ENCODE measurements around the gene PSMD14.

PSMD14 gene

DNA sequence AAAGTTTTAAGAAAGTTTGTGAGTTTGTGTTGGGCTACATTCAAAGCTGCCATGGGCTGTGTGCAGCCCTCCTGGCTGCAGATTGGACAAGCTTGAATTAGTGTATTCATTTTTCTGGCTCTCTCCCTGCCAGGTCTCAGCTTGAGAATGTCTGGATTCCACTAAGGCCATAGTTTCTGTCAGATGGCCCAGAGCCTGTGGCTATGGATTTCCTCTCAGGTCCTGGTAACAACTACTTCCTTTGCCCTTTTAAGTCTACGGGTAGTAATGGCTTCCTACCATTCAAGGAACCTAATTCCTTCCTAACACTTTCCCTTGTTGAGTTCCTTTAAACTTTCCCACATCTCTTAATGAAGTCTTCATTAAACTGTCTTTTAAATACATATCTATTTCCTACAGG is 24.3 kb upstream of the PSMD14 start:
- TF ChIP-seq, protein P1, sequence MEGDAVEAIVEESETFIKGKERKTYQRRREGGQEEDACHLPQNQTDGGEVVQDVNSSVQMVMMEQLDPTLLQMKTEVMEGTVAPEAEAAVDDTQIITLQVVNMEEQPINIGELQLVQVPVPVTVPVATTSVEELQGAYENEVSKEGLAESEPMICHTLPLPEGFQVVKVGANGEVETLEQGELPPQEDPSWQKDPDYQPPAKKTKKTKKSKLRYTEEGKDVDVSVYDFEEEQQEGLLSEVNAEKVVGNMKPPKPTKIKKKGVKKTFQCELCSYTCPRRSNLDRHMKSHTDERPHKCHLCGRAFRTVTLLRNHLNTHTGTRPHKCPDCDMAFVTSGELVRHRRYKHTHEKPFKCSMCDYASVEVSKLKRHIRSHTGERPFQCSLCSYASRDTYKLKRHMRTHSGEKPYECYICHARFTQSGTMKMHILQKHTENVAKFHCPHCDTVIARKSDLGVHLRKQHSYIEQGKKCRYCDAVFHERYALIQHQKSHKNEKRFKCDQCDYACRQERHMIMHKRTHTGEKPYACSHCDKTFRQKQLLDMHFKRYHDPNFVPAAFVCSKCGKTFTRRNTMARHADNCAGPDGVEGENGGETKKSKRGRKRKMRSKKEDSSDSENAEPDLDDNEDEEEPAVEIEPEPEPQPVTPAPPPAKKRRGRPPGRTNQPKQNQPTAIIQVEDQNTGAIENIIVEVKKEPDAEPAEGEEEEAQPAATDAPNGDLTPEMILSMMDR (IDR thresholded peaks at IDR 0.05) = no peak
- no peak for DNase-seq (ENCODE audit: low spot score)
- Histone ChIP-seq H3K4me3 (no peak overlapping the region), H3K27ac (no peak overlapping the region)

DNA sequence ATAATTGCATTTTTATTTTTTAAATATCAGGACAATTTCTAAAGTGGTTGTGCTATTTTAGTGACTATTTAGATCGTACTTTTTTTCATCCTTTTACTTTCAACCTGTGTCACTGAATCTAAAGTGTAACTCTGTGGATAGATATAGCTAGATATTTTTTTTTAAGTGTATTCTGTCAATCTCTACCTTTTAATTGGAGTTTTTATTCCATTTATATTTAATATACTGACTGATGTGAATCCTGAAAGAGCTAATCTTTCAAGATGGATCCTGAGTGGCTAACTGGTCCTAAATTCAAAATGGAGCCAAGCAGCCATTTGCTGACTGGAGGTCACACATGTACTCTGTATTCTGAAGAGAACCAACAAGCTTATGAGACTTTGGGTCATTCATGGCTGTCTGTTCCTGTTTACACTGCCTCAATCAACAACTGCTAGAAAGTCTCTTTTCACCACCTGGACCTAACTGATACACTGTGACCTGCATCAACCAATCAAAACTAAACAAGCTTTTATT is 4.6 kb upstream of the PSMD14 start:
- Histone ChIP-seq H3K27ac (no peak overlapping the region), H3K4me3 (no peak overlapping the region)
- no peak for DNase-seq (ENCODE audit: low spot score)
- TF ChIP-seq, protein P1 (IDR thresholded peaks at IDR 0.05) = no peak

DNA sequence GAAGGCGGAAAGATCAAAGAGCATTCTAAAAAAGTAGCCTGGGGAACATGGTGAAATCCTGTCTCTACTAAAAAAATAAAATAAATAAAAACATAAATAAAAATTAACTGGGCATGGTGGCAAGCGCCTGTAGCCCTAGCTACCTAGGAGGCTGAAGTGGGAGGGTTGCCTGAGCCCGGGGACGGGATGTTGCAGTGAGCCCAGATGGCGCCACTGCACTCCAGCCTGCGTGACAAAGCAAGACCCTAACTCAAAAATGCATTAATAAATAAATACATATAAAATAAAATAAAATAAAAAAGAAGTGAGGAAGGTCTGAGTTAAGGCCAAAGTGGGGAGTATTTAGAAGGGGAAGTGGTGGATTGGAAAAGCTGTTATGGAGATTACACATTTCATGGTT is 1.3 kb upstream of the PSMD14 start:
- H3K4me3 ChIP-seq = no peak overlapping the region
- no peak overlapping the region for H3K27ac ChIP-seq
- TF ChIP-seq, protein P1 (IDR thresholded peaks at IDR 0.05) = no peak
- DNase-seq (ENCODE audit: low spot score) = no peak

DNA sequence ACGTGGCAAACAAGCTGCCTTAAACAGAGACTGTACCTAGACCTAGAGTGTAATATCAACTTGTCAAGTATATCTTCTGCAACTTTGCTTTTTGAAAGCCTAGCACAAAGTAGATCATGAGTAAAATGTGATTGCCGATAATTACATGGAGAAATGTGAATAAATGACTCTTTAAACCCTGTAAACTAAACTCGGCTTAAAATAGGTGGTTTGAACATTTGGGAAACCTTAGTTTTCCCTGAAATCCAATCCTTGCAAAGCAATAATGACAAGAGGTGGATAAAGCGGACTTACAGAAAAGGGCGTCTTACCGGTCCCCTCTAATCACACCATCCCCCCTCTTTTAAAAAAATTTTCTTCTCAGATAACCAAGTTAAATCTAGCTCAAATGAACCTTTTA is 549 bp upstream of the PSMD14 start:
- DNase-seq (ENCODE audit: low spot score) = no peak
- peak overlapping the region; percentile 78 to 89 for H3K27ac ChIP-seq
- H3K4me3 ChIP-seq = peak overlapping the region; percentile 90
- TF ChIP-seq, protein P1 (IDR thresholded peaks at IDR 0.05) = no peak

DNA sequence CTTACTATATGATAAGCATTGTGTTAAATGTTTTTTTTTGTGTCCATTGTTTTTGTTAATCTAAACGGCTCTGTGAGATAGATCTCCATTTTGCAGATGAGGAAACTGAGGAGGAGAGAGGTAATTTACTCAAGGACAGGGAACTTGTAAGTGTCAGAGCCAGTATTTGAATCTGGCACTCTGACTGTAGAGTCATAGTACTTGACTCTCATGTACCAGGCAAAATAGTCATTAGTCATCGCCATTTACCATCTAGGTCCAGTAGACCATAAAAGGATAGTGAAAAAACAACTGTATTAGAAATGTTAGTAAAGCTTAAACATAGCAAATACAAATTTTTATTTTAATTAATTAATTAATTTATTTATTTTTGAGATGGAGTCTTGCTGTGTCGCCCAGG is 4.8 kb downstream of the PSMD14 start:
- H3K27ac ChIP-seq = no peak overlapping the region
- no peak for DNase-seq (ENCODE audit: low spot score)
- H3K4me3 ChIP-seq = no peak overlapping the region
- TF ChIP-seq, protein P1 (IDR thresholded peaks at IDR 0.05) = no peak

DNA sequence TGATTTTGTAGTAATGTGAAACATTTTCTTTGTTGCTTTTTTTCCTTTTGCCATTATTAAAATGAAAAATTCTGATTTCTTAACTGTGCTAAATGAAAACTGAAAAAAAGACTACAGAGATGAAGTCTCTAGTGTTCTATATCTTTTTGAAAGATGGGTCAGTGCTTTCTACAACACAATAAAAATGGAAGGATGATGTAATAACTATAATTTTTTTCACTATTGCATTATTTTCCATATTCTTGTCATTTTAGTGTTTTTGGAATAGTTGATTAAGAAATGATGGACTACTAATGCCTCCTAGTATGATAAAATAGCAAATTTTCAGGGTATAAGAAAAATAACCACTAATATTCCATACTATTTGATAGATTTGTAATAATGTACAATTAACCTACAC is 7.2 kb downstream of the PSMD14 start:
- TF ChIP-seq, protein P1 (IDR thresholded peaks at IDR 0.05) = no peak
- Histone ChIP-seq H3K4me3 (no peak overlapping the region), H3K27ac (no peak overlapping the region)
- no peak for DNase-seq (ENCODE audit: low spot score)

DNA sequence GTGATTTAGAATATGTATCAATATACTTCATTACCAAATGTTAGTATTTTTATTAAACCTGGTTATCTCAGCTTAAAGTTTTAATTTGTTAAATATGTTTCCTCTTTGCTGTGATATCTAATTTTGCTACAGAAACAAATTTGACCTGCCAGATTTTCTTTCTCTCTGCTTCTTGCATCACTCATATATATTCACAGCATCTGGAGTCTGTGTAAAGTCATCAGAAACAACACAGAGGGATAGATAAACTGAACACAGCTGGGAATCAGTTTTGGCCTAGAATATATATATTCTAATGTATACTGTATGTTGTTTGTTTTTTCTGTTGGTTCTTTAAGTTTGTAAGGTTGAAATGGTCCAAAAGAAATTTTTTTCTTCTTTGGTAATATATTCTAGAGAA is 8.5 kb downstream of the PSMD14 start:
- DNase-seq (ENCODE audit: low spot score) = no peak
- H3K4me3 ChIP-seq = no peak overlapping the region

More for the DNA sequence above, 8.5 kb downstream of the PSMD14 start:
- no peak overlapping the region for H3K27ac ChIP-seq
- TF ChIP-seq, protein P1 (IDR thresholded peaks at IDR 0.05) = no peak
